GM18873 (cell line): ENCODE results near the gene ROR2.
"Not testable (repeated sequence)": the region's sequence is repeated elsewhere in the genome, so short reads cannot be mapped to it uniquely, and the experiment has no call there.

Experiments used
- ATAC-seq: cut with Tn5 transposase; IDR thresholded peaks from one replicate; pipeline ENCODE4 v1.9.1; 2021; ENCODE audit warnings: mild to moderate bottlenecking, moderate library complexity, moderate number of reproducible peaks; ENCODE audit not compliant: unreplicated experiment, low FRiP score

The ROR2 gene

GRCh38 chr9:91558879-91559278 is 391.1 kb downstream of the ROR2 start:
- ATAC-seq: no peak

GRCh38 chr9:91558395-91558794 is 391.6 kb downstream of the ROR2 start:
- no peak for ATAC-seq

GRCh38 chr9:91557327-91557726 is 392.7 kb downstream of the ROR2 start:
- ATAC-seq: no peak

GRCh38 chr9:91555132-91555531 is 394.9 kb downstream of the ROR2 start:
- ATAC-seq: no peak

- ATAC-seq: no peak
Measured at GRCh38 chr9:91549177-91549576, 400.9 kb downstream of the ROR2 start.

GRCh38 chr9:91547081-91547480 is 402.9 kb downstream of the ROR2 start:
- ATAC-seq: no peak

GRCh38 chr9:91546574-91546973 is 403.5 kb downstream of the ROR2 start:
- no peak for ATAC-seq

GRCh38 chr9:91541734-91542133 is 408.3 kb downstream of the ROR2 start:
- no peak for ATAC-seq

- not testable (repeated sequence) for ATAC-seq
Measured at GRCh38 chr9:91540506-91540905, 409.5 kb downstream of the ROR2 start.

GRCh38 chr9:91536211-91536691 is 413.8 kb downstream of the ROR2 start:
- no peak for ATAC-seq

GRCh38 chr9:91534374-91534773 is 415.7 kb downstream of the ROR2 start:
- ATAC-seq: no peak

- ATAC-seq: no peak
Measured at GRCh38 chr9:91533382-91533781, 416.6 kb downstream of the ROR2 start.

- no peak for ATAC-seq
Measured at GRCh38 chr9:91532325-91532724, 417.7 kb downstream of the ROR2 start.

- no peak for ATAC-seq
Measured at GRCh38 chr9:91530829-91531228, 419.2 kb downstream of the ROR2 start.

- no peak for ATAC-seq
Measured at GRCh38 chr9:91522481-91522880, 427.5 kb downstream of the ROR2 start.

GRCh38 chr9:91519520-91520277 is 430.3 kb downstream of the ROR2 start:
- no peak for ATAC-seq

- ATAC-seq: no peak
Measured at GRCh38 chr9:91518462-91518861, 431.6 kb downstream of the ROR2 start.

GRCh38 chr9:91517801-91518200 is 432.2 kb downstream of the ROR2 start:
- no peak for ATAC-seq

- not testable (repeated sequence) for ATAC-seq
Measured at GRCh38 chr9:91517332-91517731, 432.7 kb downstream of the ROR2 start.

GRCh38 chr9:91516777-91517176 is 433.3 kb downstream of the ROR2 start:
- no peak for ATAC-seq

- ATAC-seq: no peak
Measured at GRCh38 chr9:91516081-91516480, 433.9 kb downstream of the ROR2 start.

GRCh38 chr9:91515074-91515687 is 434.8 kb downstream of the ROR2 start:
- no peak for ATAC-seq
